GM23338 (cell line): Measurements from ENCODE around the gene ADCY6.

ENCODE experiments used
- CTCF ChIP-seq, 2 experiments: fragments of 200-600 bp in 1 of 2; sonication (generic) in 1 of 2; conservative IDR thresholded peaks; 2 replicates each; pipeline versions ENCODE4 v1.5.1 to v1.6.1; 2016 to 2017; ENCODE audit warnings: antibody characterized with exemption in 2 of 2, low read depth in 2 of 2, mild to moderate bottlenecking in 2 of 2, moderate library complexity in 1 of 2
- ETS1 ChIP-seq: IDR thresholded peaks from 2 replicates; pipeline ENCODE4 v1.6.1; 2016; ENCODE audit warnings: antibody characterized with exemption
- POLR2AphosphoS5 ChIP-seq: IDR thresholded peaks from 2 replicates; pipeline ENCODE4 v1.6.1; 2016; ENCODE audit warnings: antibody characterized with exemption, low read depth
- REST ChIP-seq: IDR thresholded peaks from one replicate; pipeline ENCODE4 v1.6.1; 2018; ENCODE audit warnings: antibody characterized with exemption; ENCODE audit not compliant: unreplicated experiment

GRCh38 chr12:48803675-48804074 lies 14.8 kb upstream of the ADCY6 start:
- TF ChIP-seq CTCF (conservative IDR thresholded peaks at IDR 0.05; ENCODE audit: low read depth in 2 of 2), result no peak
- no peak for TF ChIP-seq POLR2AphosphoS5
- no peak for TF ChIP-seq ETS1
- no peak for TF ChIP-seq REST
